Measurements from ENCODE around the gene PLA2G12A. TPM values are rescaled to one million over a fixed set of nuclear protein-coding genes. Genes with fewer than 3 reads are reported as not detected.

PLA2G12A gene
- total and polyA plus RNA-seq, 9 of the 15 experiments (the other 6 are each of a cell fraction or from before 2014, with no cell fraction given): 24.2 to 226 (median 80.5) TPM

- no peak overlapping the region for H3K4me2 ChIP-seq (ENCODE audit: insufficient read depth, low read length)
- no peak overlapping the region for H3K4me3 ChIP-seq
- no peak overlapping the region for H2AFZ ChIP-seq (ENCODE audit: low read depth, low read length)
- no peak for ATAC-seq
- H3K79me2 ChIP-seq (ENCODE audit: control insufficient read depth, insufficient read depth, low read length): no peaks in the 10 kb centered on the region
- DNase-seq (ENCODE audit: extremely low read depth in 1 of 4, low spot score in 3 of 4): no peak
- no peaks in the 10 kb centered on the region for H4K20me1 ChIP-seq (replicated peaks; ENCODE audit: control insufficient read depth, insufficient read depth, low read length)
- no peaks in the 10 kb centered on the region for H3K36me3 ChIP-seq (ENCODE audit: control insufficient read depth, insufficient read depth, low read length)
- H3K9me3 ChIP-seq (replicated peaks; ENCODE audit: control insufficient read depth, insufficient read depth, low read depth, low read length): peaks cover 2% of the 10 kb centered on the region; the same call in 1 of the 2 replicates
- intact Hi-C loops (cut with micrococcal nuclease): no loop called here
- ChIA-PET POLR2A (no interaction called here), CTCF (ENCODE audit: low intra/inter-chr PET ratio) (no interaction called here)
- H3K9me1 ChIP-seq (ENCODE audit: control insufficient read depth, insufficient read depth, low read length): no peaks in the 10 kb centered on the region
- 24% methylated on average over 1 of the region's 1 CpG for WGBS (ENCODE audit: insufficient coverage, low coverage, missing lambda C conversion rate)
- no peak overlapping the region for H3K9ac ChIP-seq (ENCODE audit: insufficient read depth in 1 of 2, low read depth in 2 of 2, low read length in 2 of 2)
- no peak overlapping the region for H3K27ac ChIP-seq (ENCODE audit: extremely low read depth, low read depth, low read length)
- BruUV-seq (replicated peaks): no TSS peak
- H3K27me3 ChIP-seq (ENCODE audit: control insufficient read depth in 2 of 2, insufficient read depth in 2 of 2, low read length in 2 of 2): no peaks in the 10 kb centered on the region
- no peaks in the 10 kb centered on the region for H3K4me1 ChIP-seq (replicated peaks in 1 of 2; ENCODE audit: control insufficient read depth in 2 of 2, insufficient read depth in 2 of 2, low read length in 2 of 2)
- FAIRE-seq: no peak
- TF ChIP-seq SFPQ (IDR thresholded peaks at IDR 0.05; ENCODE audit: low read depth, low read length) (no peak), TAF15 (IDR thresholded peaks at IDR 0.05; ENCODE audit: low read depth, low read length) (no peak), HNRNPK (IDR thresholded peaks at IDR 0.05; ENCODE audit: low read depth, low read length, poor library complexity, severe bottlenecking) (no peak), GATA2 (CRISPR knock-in tag; IDR thresholded peaks at IDR 0.05) (no peak), ZNF707 (CRISPR knock-in tag; conservative IDR thresholded peaks at IDR 0.05) (peak; percentile 67)
- in situ Hi-C loops (cut with MboI): no loop called here
Measured at GRCh38 chr4:109675843-109676242, 54.0 kb downstream of the PLA2G12A start.

Data from K562 (cell line).